ENCODE results near the gene PABPC1L. TPM values are rescaled to one million over a fixed set of nuclear protein-coding genes. Genes with fewer than 3 reads are reported as not detected.
"Not testable (repeated sequence)": the region's sequence is repeated elsewhere in the genome, so short reads cannot be mapped to it uniquely, and the experiment has no call there.

The PABPC1L gene
- total RNA-seq: 10 to 100 TPM; 71.0 to 72.8 TPM

DNA sequence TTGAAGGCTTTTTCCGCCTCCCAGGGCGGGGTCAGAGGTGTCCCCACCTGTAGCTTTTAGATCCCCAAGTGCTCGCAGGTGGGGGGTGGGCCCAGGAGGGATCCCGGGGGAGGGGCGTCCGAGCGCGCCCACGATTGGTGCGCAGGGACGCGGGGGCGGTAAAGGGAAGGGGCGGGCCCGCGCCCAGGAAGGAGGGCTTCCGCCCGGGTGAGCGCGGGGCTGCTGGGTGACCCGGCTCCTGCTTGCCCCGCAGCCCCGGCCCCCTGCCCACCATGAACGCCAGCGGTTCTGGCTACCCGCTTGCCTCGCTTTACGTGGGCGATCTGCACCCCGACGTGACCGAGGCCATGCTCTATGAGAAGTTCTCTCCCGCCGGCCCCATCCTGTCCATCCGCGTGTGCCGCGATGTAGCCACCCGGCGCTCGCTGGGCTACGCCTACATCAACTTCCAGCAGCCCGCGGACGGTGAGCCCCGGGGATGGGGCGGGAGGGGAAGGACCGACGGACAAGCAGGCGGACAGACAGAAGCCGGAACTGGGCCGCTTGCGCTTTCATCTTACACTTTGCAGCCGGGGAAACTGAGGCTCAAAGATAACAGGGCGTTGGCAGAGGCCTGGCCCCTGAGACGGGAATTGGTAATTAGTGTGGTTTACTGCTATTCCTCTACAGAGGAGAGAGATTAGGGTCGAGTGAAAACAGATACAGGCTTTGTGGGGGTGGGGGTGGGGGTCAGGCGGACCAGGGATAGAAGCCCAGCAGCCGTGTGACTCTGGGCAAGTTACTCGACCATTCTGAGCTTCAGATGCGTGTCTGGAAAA is at the start of gene PABPC1L:
Gene PABPC1L (plus strand): TSS at position 189 of the 818 bp plus-strand sequence. CDS start 84 bp downstream, at position 273.
- H3K4me1 Mint-ChIP-seq (ENCODE audit: low read depth): peaks cover 35% of the 10 kb centered on the region
- CTCF ChIA-PET: interaction anchor here (1.2 to 2.5 kb wide), 4 partner anchors 17 to 383 kb away, joined by 4 to 12 read pairs (median 5); no protein-coding TSS in a partner anchor

DNA sequence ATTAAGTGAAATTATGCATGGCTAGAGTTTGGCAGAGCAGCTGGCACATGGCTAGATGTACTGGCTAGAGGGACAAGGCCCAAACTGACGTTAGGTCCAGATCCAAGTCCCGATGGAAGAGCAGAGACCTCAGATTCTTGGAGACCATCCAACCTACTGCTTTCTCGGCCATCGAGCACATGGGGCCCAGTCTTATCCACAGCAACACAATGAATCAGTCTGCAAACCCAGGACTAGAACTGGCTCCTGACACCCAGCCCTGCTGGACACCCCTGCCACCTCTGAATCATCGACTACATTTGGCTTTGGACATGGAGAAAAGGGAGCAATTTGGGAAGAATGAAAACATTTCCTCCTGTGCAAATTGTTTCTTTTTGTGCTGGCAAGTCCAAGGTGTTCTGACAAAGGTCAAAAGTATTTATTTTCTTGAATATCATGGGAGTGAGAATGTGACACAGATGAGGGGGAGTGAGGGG is 48.3 kb upstream of the PABPC1L start:
- CTCF ChIA-PET: interaction anchor here (0.6 kb wide), 1 partner anchor 176 kb away, joined by 3 read pairs; no protein-coding TSS in a partner anchor

More for the DNA sequence above, at the start of gene PABPC1L:
- peak; percentile 81 for DNase-seq
- intact Hi-C loops (cut with micrococcal nuclease): loop anchor here (1.0 to 2.0 kb wide), 3 partner anchors 24 to 187 kb away; no protein-coding TSS in a partner anchor
- Mint-ChIP-seq H3K27me3 (ENCODE audit: low read depth) (no peaks in the 10 kb centered on the region), H3K4me3 (peak within 1 kb of the TSS; percentile 88), H3K27ac (peak within 1 kb of the TSS; percentile 66), H3K36me3 (ENCODE audit: low read depth) (peaks cover 36% of the 10 kb centered on the region), H3K9me3 (no peaks in the 10 kb centered on the region)

DNA sequence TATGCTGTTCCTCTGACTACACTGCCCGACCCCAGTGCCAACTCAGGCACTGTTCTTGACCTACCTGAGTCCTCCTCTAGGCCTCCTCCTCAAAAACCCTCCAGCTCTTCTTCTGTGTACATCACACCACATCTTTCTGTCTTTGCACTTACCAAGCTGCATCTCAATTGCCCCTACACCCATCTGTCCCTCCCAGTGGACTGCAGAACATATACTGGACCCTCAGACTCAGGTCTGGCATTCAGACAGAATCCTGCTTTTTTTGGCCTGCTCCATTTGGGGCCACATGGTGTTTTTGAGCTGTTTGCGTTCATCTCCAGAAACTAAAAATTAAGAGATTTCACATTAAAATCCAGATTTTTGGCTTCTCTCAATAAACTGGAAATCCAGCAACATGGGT is 47.6 kb upstream of the PABPC1L start:
- no peaks in the 10 kb centered on the region for H3K27me3 Mint-ChIP-seq (ENCODE audit: low read depth)
- peaks cover 7% of the 10 kb centered on the region for H3K4me1 Mint-ChIP-seq (ENCODE audit: low read depth)
- intact Hi-C loops (cut with micrococcal nuclease): loop anchor here (5.0 kb wide), 1 partner anchor 845 kb away; no protein-coding TSS in a partner anchor
- DNase-seq: no peak
- CTCF ChIA-PET: interaction anchor here (1.5 kb wide), 1 partner anchor 114 kb away, joined by 8 read pairs; no protein-coding TSS in a partner anchor
- H3K36me3 Mint-ChIP-seq (ENCODE audit: low read depth): no peaks in the 10 kb centered on the region
- H3K9me3 Mint-ChIP-seq: no peaks in the 10 kb centered on the region
- no peak overlapping the region for H3K27ac Mint-ChIP-seq
- H3K4me3 Mint-ChIP-seq: no peak overlapping the region

More for the DNA sequence above, 48.3 kb upstream of the PABPC1L start:
- Mint-ChIP-seq H3K4me3 (no peak overlapping the region), H3K4me1 (ENCODE audit: low read depth) (peaks cover 3% of the 10 kb centered on the region), H3K27me3 (ENCODE audit: low read depth) (no peaks in the 10 kb centered on the region), H3K9me3 (no peaks in the 10 kb centered on the region), H3K36me3 (ENCODE audit: low read depth) (no peaks in the 10 kb centered on the region), H3K27ac (no peak overlapping the region)
- DNase-seq: no peak
- intact Hi-C loops (cut with micrococcal nuclease): loop anchor here (5.0 kb wide), 1 partner anchor 844 kb away; no protein-coding TSS in a partner anchor

DNA sequence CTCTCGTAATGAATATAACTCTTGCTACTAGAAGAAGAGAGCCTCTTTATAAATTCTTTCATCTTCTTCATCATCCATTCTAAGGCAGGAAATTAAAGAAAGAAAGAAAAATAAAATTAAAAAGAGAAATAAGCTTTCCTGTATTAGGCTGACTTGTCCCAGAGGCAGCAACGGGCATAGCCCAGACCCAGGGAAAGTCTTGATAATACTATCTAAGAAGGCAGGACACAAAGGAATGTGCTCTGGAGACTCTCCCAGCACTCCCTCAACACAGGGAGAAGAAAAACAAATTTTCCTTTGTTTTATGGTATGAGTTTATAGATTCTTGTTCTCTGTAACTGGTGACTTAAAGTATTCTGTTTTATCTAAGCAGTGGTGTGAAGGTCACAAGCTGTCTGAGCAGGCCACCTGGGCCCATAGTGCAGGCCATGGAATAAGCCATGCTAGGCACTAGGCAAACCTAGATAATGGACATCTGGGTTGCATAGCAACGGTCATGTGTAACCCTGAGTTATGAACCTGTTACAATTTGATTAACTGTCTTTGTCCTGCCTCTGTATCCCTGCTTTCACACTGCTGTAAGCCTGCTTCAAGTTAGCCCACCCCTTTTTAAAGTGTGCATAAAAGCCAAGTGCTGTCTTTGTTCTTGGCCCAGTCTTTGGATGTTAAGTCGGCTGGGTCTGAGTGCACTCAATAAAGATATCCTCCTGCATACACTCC is 46.3 kb upstream of the PABPC1L start:
- not testable (repeated sequence) for H3K27ac Mint-ChIP-seq; H3K27me3 Mint-ChIP-seq (ENCODE audit: low read depth); H3K4me3 Mint-ChIP-seq; H3K36me3 Mint-ChIP-seq (ENCODE audit: low read depth); H3K9me3 Mint-ChIP-seq; DNase-seq; H3K4me1 Mint-ChIP-seq (ENCODE audit: low read depth)
- CTCF ChIA-PET: interaction anchor here (0.6 to 1.5 kb wide), 4 partner anchors 19 to 178 kb away, joined by 3 to 8 read pairs (median 4); no protein-coding TSS in a partner anchor
- intact Hi-C loops (cut with micrococcal nuclease): loop anchor here (5.0 kb wide), 1 partner anchor 846 kb away; no protein-coding TSS in a partner anchor

DNA sequence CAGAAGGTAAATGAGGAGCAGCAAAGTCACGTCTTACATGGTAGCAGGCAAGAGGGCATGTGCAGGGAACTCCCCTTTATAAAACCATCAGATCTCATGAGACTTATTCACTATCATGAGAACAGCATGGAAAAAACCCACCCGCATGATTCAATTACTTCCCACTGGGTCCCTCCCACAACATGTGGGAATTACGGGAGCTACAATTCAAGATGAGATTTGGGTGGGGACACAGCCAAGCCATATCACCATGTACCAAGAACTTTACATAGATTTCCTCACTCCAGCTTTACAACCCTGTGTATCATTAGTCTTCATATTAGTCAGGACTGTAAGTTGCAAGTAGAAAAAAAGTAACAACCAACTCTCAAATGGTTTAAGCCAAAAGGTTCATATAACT is 45.4 kb upstream of the PABPC1L start:
- H3K36me3 Mint-ChIP-seq (ENCODE audit: low read depth); H3K4me1 Mint-ChIP-seq (ENCODE audit: low read depth); H3K9me3 Mint-ChIP-seq; H3K27me3 Mint-ChIP-seq (ENCODE audit: low read depth); DNase-seq; H3K27ac Mint-ChIP-seq; CTCF ChIA-PET; H3K4me3 Mint-ChIP-seq: not testable (repeated sequence)
- intact Hi-C loops (cut with micrococcal nuclease): loop anchor here (5.0 kb wide), 1 partner anchor 847 kb away; no protein-coding TSS in a partner anchor

DNA sequence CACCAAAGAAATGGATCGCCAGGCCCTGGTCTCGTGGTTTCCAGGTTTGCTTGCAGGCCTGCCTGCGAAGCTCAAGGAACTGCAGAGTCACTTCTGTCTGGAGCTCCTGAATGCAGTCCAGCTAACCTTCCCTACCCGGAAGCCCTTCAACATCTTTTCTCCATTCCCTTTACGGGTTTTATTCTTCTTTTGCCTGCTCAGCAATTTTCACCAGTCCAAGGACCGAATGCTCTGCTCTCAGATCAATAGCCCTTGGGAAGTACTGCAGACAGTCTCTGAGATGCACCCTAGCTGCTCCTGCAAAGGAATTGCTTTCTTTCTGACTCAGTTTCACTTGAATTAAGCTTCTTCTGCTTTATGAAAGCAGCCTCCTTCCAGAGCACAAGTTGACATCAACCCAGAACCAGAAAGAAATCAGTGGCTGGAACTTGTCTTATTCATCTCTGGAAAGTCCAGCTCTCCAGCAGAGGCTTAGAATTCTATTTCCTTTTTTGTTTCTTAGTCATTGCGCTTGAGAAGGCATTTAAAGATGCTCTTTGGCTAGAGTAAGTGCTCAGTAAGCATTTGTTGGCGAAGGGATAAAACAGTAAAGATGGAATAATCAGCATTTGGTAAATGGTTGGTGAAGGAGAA is 43.0 kb upstream of the PABPC1L start:
- Mint-ChIP-seq H3K27ac (no peak overlapping the region), H3K4me3 (peak overlapping the region; percentile 52), H3K36me3 (ENCODE audit: low read depth) (no peaks in the 10 kb centered on the region), H3K4me1 (ENCODE audit: low read depth) (peaks cover 9% of the 10 kb centered on the region), H3K27me3 (ENCODE audit: low read depth) (peaks cover 3% of the 10 kb centered on the region), H3K9me3 (no peaks in the 10 kb centered on the region)
- CTCF ChIA-PET: interaction anchor here (0.6 to 2.1 kb wide), 14 partner anchors 10 to 217 kb away, joined by 3 to 26 read pairs (median 4); partner anchors contain the start of gene KCNK15
- DNase-seq: no peak
- intact Hi-C loops (cut with micrococcal nuclease): loop anchor here (1.0 kb wide), 5 partner anchors 67 to 479 kb away; no protein-coding TSS in a partner anchor

DNA sequence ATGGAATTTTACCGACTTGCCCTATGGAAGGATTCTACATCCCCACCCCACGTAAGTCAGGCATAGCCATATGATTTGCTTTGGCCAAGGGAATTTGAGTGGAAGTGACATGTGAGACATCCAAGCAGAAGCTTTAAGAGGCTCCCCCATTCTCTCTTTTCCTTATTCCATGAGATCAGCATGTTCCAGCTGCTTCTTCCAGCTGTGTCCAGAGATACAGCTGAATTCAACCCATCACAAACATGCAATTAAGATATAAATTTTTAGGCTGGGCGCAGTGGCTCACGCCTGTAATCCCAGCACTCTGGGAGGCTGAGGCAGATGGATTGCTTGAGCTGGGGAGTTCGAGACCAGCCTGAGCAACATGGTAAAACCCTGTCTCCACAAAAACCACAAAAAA is 40.4 kb upstream of the PABPC1L start:
- no peak for DNase-seq
- Mint-ChIP-seq H3K27ac (no peak overlapping the region), H3K4me1 (ENCODE audit: low read depth) (peaks cover 9% of the 10 kb centered on the region), H3K9me3 (no peaks in the 10 kb centered on the region), H3K36me3 (ENCODE audit: low read depth) (no peaks in the 10 kb centered on the region), H3K27me3 (ENCODE audit: low read depth) (peaks cover 3% of the 10 kb centered on the region), H3K4me3 (no peak overlapping the region)
- intact Hi-C loops (cut with micrococcal nuclease): no loop called here
- CTCF ChIA-PET: interaction anchor here (0.7 to 1.6 kb wide), 7 partner anchors 13 to 185 kb away, joined by 3 to 7 read pairs (median 3); no protein-coding TSS in a partner anchor

DNA sequence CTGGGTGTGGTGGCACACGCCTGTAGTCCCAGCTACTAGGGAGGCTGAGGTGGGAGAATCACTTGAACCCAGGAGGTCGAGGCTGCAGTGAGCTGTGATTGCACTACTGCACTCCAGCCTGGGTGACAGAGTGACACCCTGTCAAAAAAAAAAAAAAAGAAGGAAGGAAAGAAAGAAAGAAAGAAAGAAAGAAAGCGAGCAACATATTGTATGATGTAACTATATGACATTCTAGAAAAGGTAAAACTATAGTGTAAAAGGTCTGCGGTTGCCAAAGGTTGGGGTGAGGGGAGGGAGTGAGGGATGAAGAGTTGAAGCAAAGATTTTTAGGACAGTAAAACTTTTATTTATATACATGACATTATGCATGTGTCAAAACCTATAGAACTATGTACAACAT is 27.5 kb upstream of the PABPC1L start:
- H3K4me3 Mint-ChIP-seq; H3K27ac Mint-ChIP-seq; DNase-seq; H3K36me3 Mint-ChIP-seq (ENCODE audit: low read depth); H3K9me3 Mint-ChIP-seq; H3K27me3 Mint-ChIP-seq (ENCODE audit: low read depth): not testable (repeated sequence)
- peaks cover 37% of the 10 kb centered on the region for H3K4me1 Mint-ChIP-seq (ENCODE audit: low read depth)
- intact Hi-C loops (cut with micrococcal nuclease): loop anchor here (10.0 kb wide), 1 partner anchor 1428 kb away; the partner anchor contains the start of gene SRSF6
- CTCF ChIA-PET: interaction anchor here (0.6 kb wide), 2 partner anchors 19 to 196 kb away, joined by 3 to 4 read pairs; no protein-coding TSS in a partner anchor

DNA sequence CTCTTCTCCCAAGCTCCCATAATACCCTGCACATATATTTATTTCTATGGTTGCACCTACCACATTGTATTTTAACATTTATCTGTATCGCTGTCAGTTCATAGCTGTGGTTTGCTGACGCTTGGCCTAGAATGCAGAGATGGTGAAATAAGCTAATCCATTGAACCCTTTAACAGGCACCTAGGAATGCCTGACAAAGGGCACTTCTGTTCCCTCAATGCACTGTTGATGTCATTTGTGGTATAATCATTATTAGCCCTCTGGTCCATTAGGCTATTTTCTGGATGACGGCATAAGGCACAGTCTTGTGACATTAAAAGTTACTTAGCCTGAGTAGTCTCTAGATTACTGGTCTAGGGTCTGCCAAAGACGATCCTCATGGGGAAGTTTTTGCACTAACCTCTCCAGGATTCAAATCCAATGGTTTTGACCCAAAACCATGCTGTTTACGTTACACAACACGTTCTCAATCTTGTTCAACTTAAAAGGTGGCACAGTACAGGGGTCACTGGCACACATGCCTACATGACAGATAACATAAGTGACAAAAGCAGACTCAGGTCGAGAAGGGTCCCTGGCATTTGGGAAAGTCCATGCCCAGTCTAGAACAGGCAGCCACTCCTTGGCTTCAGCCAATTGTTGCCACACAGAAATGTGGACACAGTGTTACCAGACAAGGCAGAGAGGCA is 26.5 kb upstream of the PABPC1L start:
- no peaks in the 10 kb centered on the region for H3K27me3 Mint-ChIP-seq (ENCODE audit: low read depth)
- DNase-seq: no peak
- intact Hi-C loops (cut with micrococcal nuclease): loop anchor here (10.0 kb wide), 1 partner anchor 1429 kb away; the partner anchor contains the start of gene SRSF6
- CTCF ChIA-PET: interaction anchor here (1.3 kb wide), 1 partner anchor 9 kb away, joined by 3 read pairs; no protein-coding TSS in a partner anchor
- peaks cover 10% of the 10 kb centered on the region for H3K36me3 Mint-ChIP-seq (ENCODE audit: low read depth)
- H3K27ac Mint-ChIP-seq: peak overlapping the region; percentile 93
- H3K4me3 Mint-ChIP-seq: no peak overlapping the region
- H3K9me3 Mint-ChIP-seq: no peaks in the 10 kb centered on the region
- peaks cover 42% of the 10 kb centered on the region for H3K4me1 Mint-ChIP-seq (ENCODE audit: low read depth)

DNA sequence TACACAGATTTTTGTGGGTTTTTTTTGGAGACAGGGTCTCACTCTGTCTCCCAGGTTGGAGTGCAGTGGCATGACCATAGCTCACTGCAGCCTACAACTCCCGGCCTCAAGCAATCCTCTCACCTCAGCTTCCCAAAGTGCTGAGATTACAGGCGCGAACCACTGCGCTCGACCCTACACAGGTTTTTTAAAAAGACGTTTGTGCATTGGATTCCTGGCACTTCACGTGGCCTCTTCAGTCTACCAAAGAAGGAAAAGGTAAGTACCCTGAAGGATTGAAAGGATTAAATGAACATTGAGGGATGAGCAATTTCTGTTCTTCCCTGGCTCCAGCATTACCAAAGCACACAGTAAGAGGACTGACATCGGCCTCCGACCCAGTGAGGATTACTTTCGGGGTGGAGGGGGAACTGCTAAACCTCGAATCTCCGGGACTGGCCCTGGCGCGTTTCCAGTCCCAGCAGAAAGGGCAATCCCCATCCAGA is 24.9 kb upstream of the PABPC1L start:
- Mint-ChIP-seq H3K36me3 (ENCODE audit: low read depth) (peaks cover 19% of the 10 kb centered on the region), H3K4me3 (peak overlapping the region; percentile 95), H3K9me3 (no peaks in the 10 kb centered on the region), H3K27ac (peak overlapping the region; percentile 93), H3K27me3 (ENCODE audit: low read depth) (no peaks in the 10 kb centered on the region), H3K4me1 (ENCODE audit: low read depth) (peaks cover 55% of the 10 kb centered on the region)
- intact Hi-C loops (cut with micrococcal nuclease): loop anchor here (1.0 to 10.0 kb wide), 4 partner anchors 243 to 1430 kb away; partner anchors contain the start of genes OSER1, SERINC3 and SRSF6
- no peak for DNase-seq
- CTCF ChIA-PET: interaction anchor here (0.8 kb wide), 1 partner anchor 211 kb away, joined by 3 read pairs; no protein-coding TSS in a partner anchor
